ENCODE measurements around the gene FOLR2.
"Not testable (repeated sequence)": the region's sequence is repeated elsewhere in the genome, so short reads cannot be mapped to it uniquely, and the experiment has no call there.

Gene FOLR2

GRCh38 chr11:72243173-72244059, 26.8 kb downstream of the FOLR2 start:
- no peak for DNase-seq

GRCh38 chr11:72244060-72244360, 27.4 kb downstream of the FOLR2 start, which contains the start of gene PHOX2A:
Gene PHOX2A (minus strand): TSS chr11:72244176. CDS start chr11:72244004, 172 bp downstream.
- DNase-seq: no peak

DNA sequence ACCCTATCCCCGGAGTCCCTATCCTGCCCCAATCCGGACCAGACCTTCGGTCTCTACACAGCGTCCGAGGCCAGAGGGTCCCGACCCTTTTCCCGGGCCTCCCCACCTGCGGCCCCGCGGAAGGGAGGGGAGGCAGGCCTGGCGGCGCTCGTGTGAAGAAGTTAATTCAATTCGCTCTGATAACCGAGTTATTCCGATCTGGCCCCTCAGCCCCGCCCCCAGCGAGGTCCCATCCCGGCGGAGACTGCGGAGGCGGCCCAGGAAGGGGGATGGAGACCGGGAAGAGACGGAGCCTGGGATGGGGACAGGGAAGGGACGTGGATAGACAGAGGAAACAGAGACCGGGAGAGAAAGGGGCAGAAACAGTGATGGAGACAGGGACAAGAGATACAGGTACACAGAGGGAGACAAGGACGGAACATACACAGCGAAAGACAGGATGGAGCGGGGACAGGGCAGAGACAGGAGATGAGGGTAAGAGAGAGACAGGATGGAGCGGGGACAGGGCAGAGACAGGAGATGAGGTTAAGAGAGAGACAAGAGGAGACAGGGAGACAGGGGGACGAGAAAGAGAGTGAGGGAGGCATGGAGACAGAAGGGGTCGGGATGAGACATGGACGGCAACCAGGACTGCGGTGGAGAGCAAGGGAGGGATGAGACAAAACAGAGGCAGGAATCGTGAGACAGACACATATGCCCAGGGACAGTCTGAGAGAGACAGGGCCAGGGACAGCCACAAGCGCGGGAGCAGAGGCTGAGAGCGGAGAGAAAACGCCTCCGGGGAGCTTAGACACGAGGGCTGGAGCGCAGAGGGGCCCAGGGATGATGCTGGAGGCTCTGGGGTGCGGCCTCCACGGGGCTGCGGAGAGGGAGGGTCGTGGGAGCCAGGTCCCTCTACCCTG, 28.0 kb downstream of the FOLR2 start:
- DNase-seq: no peak

GRCh38 chr11:72245263-72245816, 28.7 kb downstream of the FOLR2 start:
- no peak for DNase-seq

- no peak for DNase-seq
Observed at GRCh38 chr11:72247584-72247983, 31.0 kb downstream of the FOLR2 start.

DNA sequence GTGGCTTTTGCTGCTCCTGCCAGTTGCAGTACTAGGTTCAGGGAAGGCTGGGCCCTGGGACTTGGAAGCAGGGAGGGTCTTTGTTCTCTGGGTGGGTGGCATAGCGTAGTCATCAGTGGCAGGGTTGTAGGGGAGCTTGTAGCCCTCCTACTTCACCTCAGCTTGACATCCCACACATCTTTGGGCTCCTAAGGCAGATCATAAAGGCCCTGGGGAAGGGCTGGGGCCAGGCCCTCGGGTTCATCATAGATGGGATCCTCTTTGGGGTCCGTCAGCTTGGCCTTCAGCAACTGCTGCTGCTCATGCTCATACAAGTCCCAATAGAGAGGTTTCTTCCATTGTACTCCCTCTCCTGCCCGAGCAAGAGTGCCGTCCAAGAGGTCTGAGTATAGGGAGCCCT, 33.4 kb downstream of the FOLR2 start:
- no peak for DNase-seq

GRCh38 chr11:72250661-72251464, 34.3 kb downstream of the FOLR2 start:
- no peak for DNase-seq

DNA sequence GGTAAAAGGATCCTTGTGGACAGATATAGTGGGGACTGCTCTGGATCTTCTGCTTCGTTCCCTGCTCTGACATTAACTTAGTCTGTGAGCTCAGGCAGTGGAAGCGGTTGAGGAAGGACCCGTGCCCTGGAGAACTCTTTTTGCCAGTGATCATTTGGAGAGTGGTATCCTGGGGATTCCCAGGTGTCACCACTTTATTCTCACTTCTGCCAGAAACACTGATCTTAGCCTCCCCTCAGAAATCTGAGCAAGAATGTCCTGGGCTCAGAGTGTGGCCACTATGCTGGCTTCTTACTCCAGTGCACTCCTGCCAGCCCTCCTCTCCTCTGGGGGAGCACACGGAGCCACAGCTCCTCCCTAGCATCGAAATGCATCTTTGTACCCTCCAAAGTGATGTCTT, 35.0 kb downstream of the FOLR2 start:
- no peak for DNase-seq

DNA sequence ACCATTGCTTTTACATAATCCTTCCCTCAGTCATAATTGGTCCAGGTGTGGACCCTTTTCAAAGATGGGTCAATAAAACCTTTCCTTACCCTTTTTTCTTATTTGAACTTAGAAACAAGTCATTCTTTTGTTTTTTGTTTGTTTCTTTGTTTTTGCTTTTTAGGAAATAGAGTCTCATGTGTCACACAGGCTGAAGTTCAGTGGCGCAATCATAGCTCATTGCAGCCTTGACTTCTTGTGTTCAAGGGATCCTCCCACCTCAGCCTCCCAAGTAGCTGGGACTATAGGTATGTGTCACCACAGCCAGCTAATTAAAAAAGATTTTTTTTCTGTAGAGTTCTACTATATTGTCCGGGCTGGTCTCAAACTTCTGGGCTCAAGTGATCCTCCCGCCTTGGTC, 36.8 kb downstream of the FOLR2 start:
- no peak for DNase-seq

GRCh38 chr11:72254299-72254993, 37.9 kb downstream of the FOLR2 start:
- no peak for DNase-seq

DNA sequence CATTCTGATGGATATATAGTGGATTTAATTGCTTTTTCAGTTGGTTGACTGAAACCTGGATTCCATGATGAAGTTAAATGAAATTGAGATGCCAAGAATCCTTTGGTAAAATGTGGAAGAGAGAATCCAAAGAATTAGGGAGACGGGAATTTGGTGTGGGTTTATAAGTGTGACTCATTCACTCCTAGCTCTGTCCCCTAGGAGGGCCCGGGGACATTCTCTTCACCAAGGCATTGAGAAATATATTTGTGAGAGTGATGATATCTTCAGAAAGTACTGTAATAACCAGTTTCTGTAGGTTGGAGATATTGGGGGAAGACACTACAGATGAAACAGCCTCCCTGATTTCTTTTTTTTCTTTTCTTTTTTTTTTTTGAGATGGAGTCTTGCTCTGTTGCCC, 41.0 kb downstream of the FOLR2 start:
- no peak for DNase-seq

DNA sequence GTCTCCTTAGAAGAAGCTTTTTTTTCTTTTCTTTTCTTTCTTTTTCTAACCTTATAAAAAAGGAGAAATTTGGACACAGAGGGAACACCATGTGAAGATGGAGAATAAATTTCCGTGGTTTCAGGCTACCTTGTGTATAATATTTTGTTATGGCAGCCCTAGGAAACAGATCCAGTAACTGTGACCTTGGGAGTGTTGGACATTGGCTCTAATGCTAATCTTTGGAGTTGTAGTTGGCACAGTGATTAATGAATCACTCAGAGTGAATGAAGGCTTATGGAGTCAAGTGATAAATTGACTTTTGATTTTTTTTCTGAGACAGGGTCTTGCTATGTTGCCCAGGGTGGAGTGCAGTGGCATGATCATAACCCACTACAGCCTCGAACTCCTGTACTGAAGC, 42.9 kb downstream of the FOLR2 start:
- no peak for DNase-seq

DNA sequence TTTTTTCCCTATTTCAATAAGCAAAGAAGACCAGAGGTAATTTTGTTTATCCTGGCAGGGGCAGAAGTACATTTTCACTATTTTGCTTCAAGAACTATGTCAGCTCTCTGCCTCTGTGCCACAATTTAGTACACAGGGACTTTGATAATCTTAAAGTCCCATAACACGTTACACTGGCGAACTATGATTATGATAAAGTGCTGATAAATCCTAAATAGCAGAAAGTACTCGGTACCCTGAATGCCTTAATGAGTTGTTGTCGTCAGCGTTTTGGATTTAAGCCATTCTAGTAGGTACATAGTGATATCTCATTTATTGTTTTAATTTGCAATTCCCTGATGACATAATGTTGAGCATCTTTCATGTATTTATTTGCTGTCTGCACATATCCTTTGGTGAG, 44.0 kb downstream of the FOLR2 start:
- no peak for DNase-seq

GRCh38 chr11:72263361-72263760, 46.8 kb downstream of the FOLR2 start:
- no peak for DNase-seq

- DNase-seq: no peak
Observed at GRCh38 chr11:72265951-72266350, 49.4 kb downstream of the FOLR2 start.

DNA sequence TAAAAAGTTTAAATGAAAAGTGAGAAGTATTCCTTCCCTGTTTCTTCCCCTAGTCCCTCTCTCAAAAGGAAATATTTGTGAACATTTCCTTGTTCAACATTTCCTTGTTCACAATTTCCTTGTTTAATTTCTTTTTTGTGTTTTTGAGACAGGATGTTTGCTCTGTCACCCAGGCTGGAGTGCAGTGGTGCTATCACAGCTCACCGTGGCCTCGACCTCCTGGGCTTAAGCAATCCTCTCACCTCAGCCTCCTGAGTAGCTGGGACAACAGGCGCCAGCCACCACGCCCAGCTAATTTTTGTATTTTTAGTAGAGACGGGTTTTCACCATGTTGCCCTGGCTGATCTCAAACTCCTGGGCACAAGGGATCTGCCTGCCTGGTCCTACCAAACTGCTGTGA, 50.4 kb downstream of the FOLR2 start:
- not testable (repeated sequence) for DNase-seq

GRCh38 chr11:72267956-72268617, 51.5 kb downstream of the FOLR2 start:
- no peak for DNase-seq

Measured in T-helper 1 cell (primary cell).